Measurements from ENCODE around the gene CBX4.

GRCh38 chr17:79872762-79873161, 33.5 kb upstream of the CBX4 start:
- TF ChIP-seq, protein P1, sequence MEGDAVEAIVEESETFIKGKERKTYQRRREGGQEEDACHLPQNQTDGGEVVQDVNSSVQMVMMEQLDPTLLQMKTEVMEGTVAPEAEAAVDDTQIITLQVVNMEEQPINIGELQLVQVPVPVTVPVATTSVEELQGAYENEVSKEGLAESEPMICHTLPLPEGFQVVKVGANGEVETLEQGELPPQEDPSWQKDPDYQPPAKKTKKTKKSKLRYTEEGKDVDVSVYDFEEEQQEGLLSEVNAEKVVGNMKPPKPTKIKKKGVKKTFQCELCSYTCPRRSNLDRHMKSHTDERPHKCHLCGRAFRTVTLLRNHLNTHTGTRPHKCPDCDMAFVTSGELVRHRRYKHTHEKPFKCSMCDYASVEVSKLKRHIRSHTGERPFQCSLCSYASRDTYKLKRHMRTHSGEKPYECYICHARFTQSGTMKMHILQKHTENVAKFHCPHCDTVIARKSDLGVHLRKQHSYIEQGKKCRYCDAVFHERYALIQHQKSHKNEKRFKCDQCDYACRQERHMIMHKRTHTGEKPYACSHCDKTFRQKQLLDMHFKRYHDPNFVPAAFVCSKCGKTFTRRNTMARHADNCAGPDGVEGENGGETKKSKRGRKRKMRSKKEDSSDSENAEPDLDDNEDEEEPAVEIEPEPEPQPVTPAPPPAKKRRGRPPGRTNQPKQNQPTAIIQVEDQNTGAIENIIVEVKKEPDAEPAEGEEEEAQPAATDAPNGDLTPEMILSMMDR (conservative IDR thresholded peaks at IDR 0.05 in 1 of 2, IDR thresholded peaks at IDR 0.05 in 1 of 2; ENCODE audit: low read depth in 1 of 2, low read length in 2 of 2) = no peak
- no peak for TF ChIP-seq EZH2 (IDR thresholded peaks at IDR 0.05; ENCODE audit: low read length, missing control alignments)

All from fibroblast of lung (primary cell).